AG04450 (cell line): ENCODE results near the gene SEZ6. TPM values are rescaled to one million over a fixed set of nuclear protein-coding genes. Genes with fewer than 3 reads are reported as not detected.

Experiments used
- CTCF ChIA-PET: fragments of 300-600, 350-600 bp; formaldehyde crosslinking; extraction: SDS; loops from one replicate; lab custom pipeline; 2022; ENCODE audit warnings: antibody characterized with exemption, inconsistent platforms; lab: Charles Lee
- POLR2A ChIA-PET: fragments of 350-600 bp; formaldehyde crosslinking; extraction: SDS; loops from one replicate; lab custom pipeline; 2021; ENCODE audit warnings: antibody characterized with exemption, inconsistent platforms; lab: Yijun Ruan, JAX
- DNase-seq: peaks from one replicate; pipeline ENCODE4 v3.0.0-alpha.2; 2011; ENCODE audit warnings: low read depth, low spot score
- H3K27ac ChIP-seq: one replicate; pipeline ENCODE4 v1.5.1; 2012; ENCODE audit warnings: low read depth, low read length, control low read depth
- H3K27me3 ChIP-seq: one replicate; pipeline ENCODE4 v1.6.0; 2012; ENCODE audit warnings: low read length; ENCODE audit not compliant: control insufficient read depth, insufficient read depth
- H3K4me3 ChIP-seq: 2 replicates; pipeline ENCODE4 v1.5.1; 2011; ENCODE audit warnings: mild to moderate bottlenecking, low read depth, low read length, control low read depth
- H3K9me3 ChIP-seq: 2 replicates; pipeline ENCODE4 v1.5.1; 2012; ENCODE audit warnings: low read length; ENCODE audit not compliant: control insufficient read depth, insufficient read depth
- polyA plus RNA-seq: library from polyadenylated mRNA; depleted of rRNA; stranded (reverse); fragments of >200 nt; gene quantifications from 2 replicates; pipeline ENCODE4 v1.2.3, GENCODE V29; 2011
- TF ChIP-seq, protein P1 (sequence below): IDR thresholded peaks from 2 replicates; pipeline ENCODE4 v1.5.1; 2011; ENCODE audit warnings: low read depth, low read length, control low read depth, inconsistent platforms

SEZ6 gene
- polyA plus RNA-seq, 1 experiment = not detected

GRCh38 chr17:28992625-28993600 is 12.9 kb downstream of the SEZ6 start:
- TF ChIP-seq, protein P1, sequence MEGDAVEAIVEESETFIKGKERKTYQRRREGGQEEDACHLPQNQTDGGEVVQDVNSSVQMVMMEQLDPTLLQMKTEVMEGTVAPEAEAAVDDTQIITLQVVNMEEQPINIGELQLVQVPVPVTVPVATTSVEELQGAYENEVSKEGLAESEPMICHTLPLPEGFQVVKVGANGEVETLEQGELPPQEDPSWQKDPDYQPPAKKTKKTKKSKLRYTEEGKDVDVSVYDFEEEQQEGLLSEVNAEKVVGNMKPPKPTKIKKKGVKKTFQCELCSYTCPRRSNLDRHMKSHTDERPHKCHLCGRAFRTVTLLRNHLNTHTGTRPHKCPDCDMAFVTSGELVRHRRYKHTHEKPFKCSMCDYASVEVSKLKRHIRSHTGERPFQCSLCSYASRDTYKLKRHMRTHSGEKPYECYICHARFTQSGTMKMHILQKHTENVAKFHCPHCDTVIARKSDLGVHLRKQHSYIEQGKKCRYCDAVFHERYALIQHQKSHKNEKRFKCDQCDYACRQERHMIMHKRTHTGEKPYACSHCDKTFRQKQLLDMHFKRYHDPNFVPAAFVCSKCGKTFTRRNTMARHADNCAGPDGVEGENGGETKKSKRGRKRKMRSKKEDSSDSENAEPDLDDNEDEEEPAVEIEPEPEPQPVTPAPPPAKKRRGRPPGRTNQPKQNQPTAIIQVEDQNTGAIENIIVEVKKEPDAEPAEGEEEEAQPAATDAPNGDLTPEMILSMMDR = no peak
- Histone ChIP-seq H3K27ac (no peak overlapping the region), H3K4me3 (no peak overlapping the region), H3K9me3 (no peaks in the 10 kb centered on the region; the same call in 1 of the 2 replicates), H3K27me3 (peaks cover 11% of the 10 kb centered on the region)
- no peak for DNase-seq
- ChIA-PET POLR2A (no interaction called here), CTCF (interaction anchor here (0.8 to 1.2 kb wide), 2 partner anchors 123 to 124 kb away, joined by 3 read pairs; no protein-coding TSS in a partner anchor)

- Histone ChIP-seq H3K27ac (no peak overlapping the region), H3K27me3 (peaks cover 17% of the 10 kb centered on the region), H3K4me3 (no peak overlapping the region), H3K9me3 (no peaks in the 10 kb centered on the region; the same call in 1 of the 2 replicates)
- ChIA-PET CTCF (interaction anchor here (0.8 kb wide), 1 partner anchor 125 kb away, joined by 3 read pairs; no protein-coding TSS in a partner anchor), POLR2A (no interaction called here)
- DNase-seq = no peak
- TF ChIP-seq, protein P1 = no peak
These were observed 13.6 kb downstream of the SEZ6 start for GRCh38 chr17:28992185-28992584.

GRCh38 chr17:28991779-28992178 is 14.1 kb downstream of the SEZ6 start:
- H3K27ac ChIP-seq = no peak overlapping the region
- no peak for DNase-seq
- no peak overlapping the region for H3K4me3 ChIP-seq
- H3K9me3 ChIP-seq = no peaks in the 10 kb centered on the region; the same call in 1 of the 2 replicates
- ChIA-PET CTCF (no interaction called here), POLR2A (no interaction called here)
- H3K27me3 ChIP-seq = peaks cover 21% of the 10 kb centered on the region
- TF ChIP-seq, protein P1 = no peak

- DNase-seq = no peak
- CTCF ChIA-PET = no interaction called here
- TF ChIP-seq, protein P1 = no peak
- Histone ChIP-seq H3K4me3 (no peak overlapping the region), H3K27ac (no peak overlapping the region), H3K9me3 (no peaks in the 10 kb centered on the region; the same call in 1 of the 2 replicates), H3K27me3 (peaks cover 42% of the 10 kb centered on the region)
- POLR2A ChIA-PET = no interaction called here
These were observed 16.8 kb downstream of the SEZ6 start for GRCh38 chr17:28989028-28989427.

- no peaks in the 10 kb centered on the region; the same call in 1 of the 2 replicates for H3K9me3 ChIP-seq
- no peak overlapping the region for H3K27ac ChIP-seq
- ChIA-PET POLR2A (no interaction called here), CTCF (no interaction called here)
- TF ChIP-seq, protein P1 = no peak
- no peak overlapping the region for H3K4me3 ChIP-seq
- DNase-seq = no peak
- peaks cover 47% of the 10 kb centered on the region for H3K27me3 ChIP-seq
These were observed 17.4 kb downstream of the SEZ6 start for GRCh38 chr17:28988475-28988874.
